ENCODE data around the gene NRXN3. TPM values are rescaled to one million over a fixed set of nuclear protein-coding genes. Genes with fewer than 3 reads are reported as not detected.

NRXN3 gene
- polyA plus RNA-seq, 4 donors, result 6.4 to 7.2 (median 7.0) TPM

- DNase-seq (ENCODE audit: low read depth in 4 of 4, low spot score in 3 of 4), result no peak
Observed at GRCh38 chr14:78316052-78316451, 145.9 kb downstream of the NRXN3 start.

GRCh38 chr14:78316786-78317185, 146.6 kb downstream of the NRXN3 start:
- no peak for DNase-seq (ENCODE audit: low read depth in 4 of 4, low spot score in 3 of 4)

- no peak for DNase-seq (ENCODE audit: low read depth in 4 of 4, low spot score in 3 of 4)
Observed at GRCh38 chr14:78319406-78319805, 149.2 kb downstream of the NRXN3 start.

- DNase-seq (ENCODE audit: low read depth in 4 of 4, low spot score in 3 of 4), result no peak
Observed at GRCh38 chr14:78319887-78320635, 149.9 kb downstream of the NRXN3 start.

GRCh38 chr14:78324353-78324752, 154.2 kb downstream of the NRXN3 start:
- DNase-seq (ENCODE audit: low read depth in 4 of 4, low spot score in 3 of 4), result no peak

- no peak for DNase-seq (ENCODE audit: low read depth in 4 of 4, low spot score in 3 of 4)
Observed at GRCh38 chr14:78325911-78326310, 155.7 kb downstream of the NRXN3 start.

GRCh38 chr14:78327426-78328221, 157.5 kb downstream of the NRXN3 start:
- no peak for DNase-seq (ENCODE audit: low read depth in 4 of 4, low spot score in 3 of 4)

GRCh38 chr14:78329371-78329770, 159.2 kb downstream of the NRXN3 start:
- DNase-seq (ENCODE audit: low read depth in 4 of 4, low spot score in 3 of 4), result no peak

GRCh38 chr14:78335531-78335930, 165.4 kb downstream of the NRXN3 start:
- DNase-seq (ENCODE audit: low read depth in 4 of 4, low spot score in 3 of 4), result no peak

GRCh38 chr14:78340250-78340649, 170.1 kb downstream of the NRXN3 start:
- DNase-seq (ENCODE audit: low read depth in 4 of 4, low spot score in 3 of 4), result no peak

- DNase-seq (ENCODE audit: low read depth in 4 of 4, low spot score in 3 of 4), result no peak
Observed at GRCh38 chr14:78341827-78342389, 171.7 kb downstream of the NRXN3 start.

- no peak for DNase-seq (ENCODE audit: low read depth in 4 of 4, low spot score in 3 of 4)
Observed at GRCh38 chr14:78342879-78343278, 172.7 kb downstream of the NRXN3 start.

GRCh38 chr14:78344290-78344689, 174.1 kb downstream of the NRXN3 start:
- no peak for DNase-seq (ENCODE audit: low read depth in 4 of 4, low spot score in 3 of 4)

GRCh38 chr14:78345131-78345744, 175.1 kb downstream of the NRXN3 start:
- no peak for DNase-seq (ENCODE audit: low read depth in 4 of 4, low spot score in 3 of 4)

GRCh38 chr14:78346747-78347146, 176.6 kb downstream of the NRXN3 start:
- no peak for DNase-seq (ENCODE audit: low read depth in 4 of 4, low spot score in 3 of 4)

- no peak for DNase-seq (ENCODE audit: low read depth in 4 of 4, low spot score in 3 of 4)
Observed at GRCh38 chr14:78355109-78355508, 184.9 kb downstream of the NRXN3 start.

- no peak for DNase-seq (ENCODE audit: low read depth in 4 of 4, low spot score in 3 of 4)
Observed at GRCh38 chr14:78356391-78356790, 186.2 kb downstream of the NRXN3 start.

GRCh38 chr14:78358591-78358990, 188.4 kb downstream of the NRXN3 start:
- DNase-seq (ENCODE audit: low read depth in 4 of 4, low spot score in 3 of 4), result no peak

- DNase-seq (ENCODE audit: low read depth in 4 of 4, low spot score in 3 of 4), result no peak
Observed at GRCh38 chr14:78359581-78359980, 189.4 kb downstream of the NRXN3 start.

GRCh38 chr14:78363008-78363407, 192.8 kb downstream of the NRXN3 start:
- DNase-seq (ENCODE audit: low read depth in 4 of 4, low spot score in 3 of 4), result no peak

- no peak for DNase-seq (ENCODE audit: low read depth in 4 of 4, low spot score in 3 of 4)
Observed at GRCh38 chr14:78367355-78367754, 197.2 kb downstream of the NRXN3 start.

All from left renal pelvis (tissue), 4 donors.